GM12878 (cell line): ENCODE results near the gene AADAT. TPM values are rescaled to one million over a fixed set of nuclear protein-coding genes. Genes with fewer than 3 reads are reported as not detected.

ENCODE experiments used
- ATAC-seq: fragments of 200-7000 bp; cut with Tn5 transposase; 3 replicates; pipeline ENCODE4 v1.9.1; 2020; ENCODE audit warnings: mild to moderate bottlenecking, moderate library complexity
- BruUV-seq: library from RNA; stranded (reverse); fragments of 400-500 nt; replicated peaks from 2 replicates; lab custom pipeline; 2021; lab: Mats Ljungman, UMichigan
- CTCF ChIA-PET: fragments of 300-600 bp; sonication (Branson Sonifier 250); formaldehyde crosslinking; extraction: SDS; loops from one replicate; lab custom pipeline; 2021; ENCODE audit warnings: inconsistent platforms; lab: Yijun Ruan, JAX
- POLR2A ChIA-PET: fragments of 350-600 bp; formaldehyde crosslinking; extraction: SDS; loops from one replicate; lab custom pipeline; 2021; ENCODE audit warnings: inconsistent platforms; lab: Charles Lee
- RAD21 ChIA-PET: fragments of 300-600 bp; sonication (Branson Sonifier 250); formaldehyde crosslinking; loops from one replicate; lab custom pipeline; 2023; ENCODE audit warnings: antibody characterized with exemption; ENCODE audit not compliant: unreplicated experiment; lab: Charles Lee
- SMC1A ChIA-PET: fragments of 300-600 bp; sonication (Branson Sonifier 250); formaldehyde crosslinking; loops from one replicate; lab custom pipeline; 2023; ENCODE audit not compliant: unreplicated experiment, uncharacterized antibody; lab: Charles Lee
- DNase-seq: peaks from one replicate; pipeline ENCODE4 v3.0.0-alpha.2; 2011; ENCODE audit warnings: low read depth, low spot score
- FAIRE-seq: peaks from 3 replicates; lab custom pipeline; 2011; peaks lifted over from hg19 to GRCh38; lab: Jason Lieb, UNC
- H2AFZ ChIP-seq: 2 replicates; pipeline ENCODE4 v1.6.0; 2011; ENCODE audit warnings: low read depth, low read length, control low read depth; ENCODE audit not compliant: control insufficient read depth
- H3K27ac ChIP-seq: 2 replicates; pipeline ENCODE4 v1.5.1; 2011; ENCODE audit warnings: control low read depth; ENCODE audit not compliant: control insufficient read depth, insufficient read depth
- H3K27me3 ChIP-seq, 2 experiments: replicated peaks in 1 of 2; 2 replicates each; pipeline versions ENCODE4 v1.6.0 to v1.6.1; 2011; ENCODE audit warnings: low read length in 1 of 2; ENCODE audit not compliant: control insufficient read depth in 2 of 2, insufficient read depth in 2 of 2
- H3K36me3 ChIP-seq, 2 experiments: 2 replicates each; pipeline ENCODE4 v1.5.1; 2011; ENCODE audit warnings: low read length in 1 of 2; ENCODE audit not compliant: control insufficient read depth in 2 of 2, insufficient read depth in 2 of 2
- H3K4me1 ChIP-seq: 2 replicates; pipeline ENCODE4 v1.6.1; 2011; ENCODE audit warnings: mild to moderate bottlenecking, low read length, moderate library complexity, mixed read lengths; ENCODE audit not compliant: control insufficient read depth, insufficient read depth
- H3K4me2 ChIP-seq: 2 replicates; pipeline ENCODE4 v1.6.0; 2011; ENCODE audit warnings: control low read depth; ENCODE audit not compliant: control insufficient read depth, insufficient read depth
- H3K4me3 ChIP-seq: fragments of 200-600 bp; sonication (generic); 2 replicates; pipeline ENCODE4 v1.5.1; 2016
- H3K79me2 ChIP-seq: 2 replicates; pipeline ENCODE4 v1.6.0; 2011; ENCODE audit warnings: low read length; ENCODE audit not compliant: control insufficient read depth, insufficient read depth
- H3K9ac ChIP-seq: 2 replicates; pipeline ENCODE4 v1.8.0; 2011; ENCODE audit warnings: low read length, control low read depth, mixed read lengths; ENCODE audit not compliant: control insufficient read depth, insufficient read depth
- H3K9me3 ChIP-seq: replicated peaks from 3 replicates; pipeline ENCODE4 v1.5.1; 2011; ENCODE audit warnings: mild to moderate bottlenecking, low read length; ENCODE audit not compliant: control insufficient read depth, insufficient read depth
- H4K20me1 ChIP-seq: 2 replicates; pipeline ENCODE4 v1.6.0; 2011; ENCODE audit not compliant: control insufficient read depth, insufficient read depth
- BCL11A ChIP-seq: IDR thresholded peaks from 2 replicates; pipeline ENCODE4 v1.6.1; 2011; ENCODE audit warnings: low read depth, low read length
- BHLHE40 ChIP-seq, 2 experiments: fragments of 450-650 bp in 1 of 2; IDR thresholded peaks; 2 replicates each; pipeline ENCODE4 v1.6.1; 2011 to 2017; ENCODE audit warnings: low read depth in 2 of 2, borderline replicate concordance in 1 of 2, improper control_type of control experiment in 1 of 2, low read length in 1 of 2, mild to moderate bottlenecking in 1 of 2
- EGR1 ChIP-seq, 2 experiments: IDR thresholded peaks; 1 replicate in 1 of 2; 2 replicates in 1 of 2; pipeline ENCODE4 v1.6.1; 2011 to 2012; ENCODE audit warnings: low read depth in 2 of 2, low read length in 2 of 2, borderline replicate concordance in 1 of 2, mild to moderate bottlenecking in 1 of 2, moderate library complexity in 1 of 2
- ETV6 ChIP-seq, 2 experiments: fragments of 450-650 bp in 1 of 2; IDR thresholded peaks in 1 of 2; conservative IDR thresholded peaks in 1 of 2; 2 replicates each; pipeline ENCODE4 v1.6.1; 2014; ENCODE audit warnings: antibody characterized with exemption in 1 of 2, borderline replicate concordance in 1 of 2, low read depth in 1 of 2, mild to moderate bottlenecking in 1 of 2, moderate library complexity in 1 of 2
- GATAD2B ChIP-seq: fragments of 450-650 bp; conservative IDR thresholded peaks from 2 replicates; pipeline ENCODE4 v1.6.1; 2017; ENCODE audit warnings: low read depth, mild to moderate bottlenecking, moderate library complexity
- IKZF1 ChIP-seq: fragments of 450-650 bp; conservative IDR thresholded peaks from 2 replicates; pipeline ENCODE4 v1.6.1; 2017; ENCODE audit warnings: antibody characterized with exemption, mild to moderate bottlenecking
- LARP7 ChIP-seq: fragments of 450-650 bp; IDR thresholded peaks from 2 replicates; pipeline ENCODE4 v1.6.1; 2017; ENCODE audit warnings: mild to moderate bottlenecking
- MTA2 ChIP-seq: fragments of 450-650 bp; IDR thresholded peaks from 2 replicates; pipeline ENCODE4 v1.6.1; 2016; ENCODE audit warnings: low read depth, mild to moderate bottlenecking, moderate library complexity
- NR2F1 ChIP-seq: fragments of 450-650 bp; conservative IDR thresholded peaks from 2 replicates; pipeline ENCODE4 v1.6.1; 2017; ENCODE audit warnings: mild to moderate bottlenecking
- PAX8 ChIP-seq: fragments of 450-650 bp; IDR thresholded peaks from 2 replicates; pipeline ENCODE4 v1.6.1; 2017; ENCODE audit warnings: mild to moderate bottlenecking, moderate library complexity
- POLR2A ChIP-seq: IDR thresholded peaks from 2 replicates; pipeline ENCODE4 v1.6.1; 2011; ENCODE audit warnings: low read depth, mild to moderate bottlenecking, low read length
- RUNX3 ChIP-seq: IDR thresholded peaks from 2 replicates; pipeline ENCODE4 v1.6.1; 2012; ENCODE audit warnings: low read length, inconsistent platforms
- SIN3A ChIP-seq: IDR thresholded peaks from 2 replicates; pipeline ENCODE4 v1.6.1; 2012; ENCODE audit warnings: low read depth, low read length, improper control_type of control experiment
- YY1 ChIP-seq: IDR thresholded peaks from 2 replicates; pipeline ENCODE4 v1.6.1; 2011; ENCODE audit warnings: low read depth, mild to moderate bottlenecking, low read length
- ZNF384 ChIP-seq: IDR thresholded peaks from 2 replicates; pipeline ENCODE4 v1.6.1; 2012; ENCODE audit warnings: low read depth, mild to moderate bottlenecking, low read length, improper control_type of control experiment, borderline replicate concordance
- WGBS: methylation state at CpG from one replicate; pipeline ENCODE4 v1.1.6; 2016; ENCODE audit warnings: low lambda C conversion rate; ENCODE audit not compliant: insufficient replicate concordance, insufficient coverage; ENCODE audit errors: missing lambda C conversion rate; 5-methylcytosine and 5-hydroxymethylcytosine counted together
- in situ Hi-C: fragments of 300-500 bp; cut with MboI; formaldehyde crosslinking; loops from 9 replicates; pipeline ENCODE4 v1.14.3; 2018; ENCODE audit warnings: mixed read lengths
- intact Hi-C: fragments of 100-400 bp; cut with micrococcal nuclease; formaldehyde crosslinking; loops from one replicate; pipeline ENCODE4 v1.14.2; 2022; ENCODE audit not compliant: unreplicated experiment
- polyA plus RNA-seq, 11 experiments: library from polyadenylated mRNA; depleted of rRNA in 4 of 11; unstranded in 6 of 11; stranded (reverse) in 5 of 11; fragments of >200 nt; fragmentation: Nextera tagmentation in 4 of 11; fragmentation: Illumina TruSeq in 1 of 11; extraction: Ambion mirVana in 4 of 11; extraction: Trizol in 1 of 11; gene quantifications; 1 replicate in 1 of 11; 2 replicates in 10 of 11; pipeline versions ENCODE4 v1.2.1 to v1.2.3, GENCODE V29; 2011 to 2016; ENCODE audit warnings: inconsistent platforms in 2 of 11, missing spikeins in 2 of 11, low read depth in 1 of 11
- total RNA-seq, 4 experiments: library from RNA; depleted of rRNA in 3 of 4; stranded (reverse); fragments of >200 nt in 3 of 4; fragmentation: Illumina TruSeq in 1 of 4; extraction: Trizol in 1 of 4; gene quantifications; 2 replicates each; pipeline versions ENCODE4 v1.2.1 to v1.2.3, GENCODE V29; 2013 to 2021
- TF ChIP-seq, protein P1 (sequence below): IDR thresholded peaks from 2 replicates; pipeline ENCODE4 v1.6.1; 2012; ENCODE audit warnings: low read depth, low read length, improper control_type of control experiment
- TF ChIP-seq, protein P2 (sequence below): fragments of 450-650 bp; IDR thresholded peaks from 2 replicates; pipeline ENCODE4 v1.6.1; 2017; ENCODE audit warnings: mild to moderate bottlenecking, moderate library complexity

AADAT gene
- total and polyA plus RNA-seq, 10 of the 15 experiments (the other 5 are each of a cell fraction or from before 2014, with no cell fraction given) = not detected

GRCh38 chr4:170027181-170027829 is 62.5 kb downstream of the AADAT start (continued):
- TF ChIP-seq, protein P1, sequence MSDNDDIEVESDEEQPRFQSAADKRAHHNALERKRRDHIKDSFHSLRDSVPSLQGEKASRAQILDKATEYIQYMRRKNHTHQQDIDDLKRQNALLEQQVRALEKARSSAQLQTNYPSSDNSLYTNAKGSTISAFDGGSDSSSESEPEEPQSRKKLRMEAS = 0 out of 2 replicates have a peak, but pooled peaks have one; percentile 20
- TF ChIP-seq, protein P2, sequence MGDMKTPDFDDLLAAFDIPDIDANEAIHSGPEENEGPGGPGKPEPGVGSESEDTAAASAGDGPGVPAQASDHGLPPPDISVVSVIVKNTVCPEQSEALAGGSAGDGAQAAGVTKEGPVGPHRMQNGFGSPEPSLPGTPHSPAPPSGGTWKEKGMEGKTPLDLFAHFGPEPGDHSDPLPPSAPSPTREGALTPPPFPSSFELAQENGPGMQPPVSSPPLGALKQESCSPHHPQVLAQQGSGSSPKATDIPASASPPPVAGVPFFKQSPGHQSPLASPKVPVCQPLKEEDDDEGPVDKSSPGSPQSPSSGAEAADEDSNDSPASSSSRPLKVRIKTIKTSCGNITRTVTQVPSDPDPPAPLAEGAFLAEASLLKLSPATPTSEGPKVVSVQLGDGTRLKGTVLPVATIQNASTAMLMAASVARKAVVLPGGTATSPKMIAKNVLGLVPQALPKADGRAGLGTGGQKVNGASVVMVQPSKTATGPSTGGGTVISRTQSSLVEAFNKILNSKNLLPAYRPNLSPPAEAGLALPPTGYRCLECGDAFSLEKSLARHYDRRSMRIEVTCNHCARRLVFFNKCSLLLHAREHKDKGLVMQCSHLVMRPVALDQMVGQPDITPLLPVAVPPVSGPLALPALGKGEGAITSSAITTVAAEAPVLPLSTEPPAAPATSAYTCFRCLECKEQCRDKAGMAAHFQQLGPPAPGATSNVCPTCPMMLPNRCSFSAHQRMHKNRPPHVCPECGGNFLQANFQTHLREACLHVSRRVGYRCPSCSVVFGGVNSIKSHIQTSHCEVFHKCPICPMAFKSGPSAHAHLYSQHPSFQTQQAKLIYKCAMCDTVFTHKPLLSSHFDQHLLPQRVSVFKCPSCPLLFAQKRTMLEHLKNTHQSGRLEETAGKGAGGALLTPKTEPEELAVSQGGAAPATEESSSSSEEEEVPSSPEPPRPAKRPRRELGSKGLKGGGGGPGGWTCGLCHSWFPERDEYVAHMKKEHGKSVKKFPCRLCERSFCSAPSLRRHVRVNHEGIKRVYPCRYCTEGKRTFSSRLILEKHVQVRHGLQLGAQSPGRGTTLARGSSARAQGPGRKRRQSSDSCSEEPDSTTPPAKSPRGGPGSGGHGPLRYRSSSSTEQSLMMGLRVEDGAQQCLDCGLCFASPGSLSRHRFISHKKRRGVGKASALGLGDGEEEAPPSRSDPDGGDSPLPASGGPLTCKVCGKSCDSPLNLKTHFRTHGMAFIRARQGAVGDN = peak; percentile 67; the same call in 1 of the 2 replicates
- TF ChIP-seq MTA2 = no peak
- TF ChIP-seq ZNF384 = no peak

GRCh38 chr4:170026253-170027021 is 63.3 kb downstream of the AADAT start, which contains the start of gene MFAP3L:
TSS of gene MFAP3L (minus strand) at chr4:170026395. CDS start at chr4:170005877, 20,518 bp downstream.
- no peak for DNase-seq
- peak; percentile 91 for ATAC-seq
- Histone ChIP-seq H3K4me2 (peak within 1 kb of the TSS; percentile 97), H3K4me3 (peak within 1 kb of the TSS; percentile 80), H3K9me3 (no peaks in the 10 kb centered on the region; the same call in 2 of the 3 replicates), H3K27ac (no peak within 1 kb of the TSS), H3K36me3 (no peaks in the 10 kb centered on the region), H3K9ac (peak within 1 kb of the TSS; percentile 60), H4K20me1 (no peaks in the 10 kb centered on the region), H2AFZ (peak within 1 kb of the TSS; percentile 90), H3K27me3 (peaks cover 0 to 12% of the 10 kb centered on the region in 2 experiments; a peak in 3 of 4 replicates), H3K4me1 (peaks cover 5% of the 10 kb centered on the region), H3K79me2 (no peaks in the 10 kb centered on the region)
- WGBS = 6% methylated on average over 45 of the region's 86 CpGs
- ChIA-PET SMC1A (no interaction called here), POLR2A (no interaction called here), CTCF (no interaction called here), RAD21 (no interaction called here)
- intact Hi-C loops (loop anchor here (5.0 kb wide), 1 partner anchor 414 kb away; the partner anchor contains the start of gene NEK1), in situ Hi-C loops (no loop called here)
- FAIRE-seq = no peak
- BruUV-seq = no TSS peak
- TF ChIP-seq ETV6 (conservative IDR thresholded peaks at IDR 0.05 in 1 of 2, IDR thresholded peaks at IDR 0.05 in 1 of 2; ENCODE audit: borderline replicate concordance in 1 of 2, low read depth in 1 of 2) (no peak), SIN3A (no peak), PAX8 (no peak), RUNX3 (0 out of 2 replicates have a peak, but pooled peaks have one; percentile 24), EGR1 (IDR thresholded peaks at IDR 0.05; ENCODE audit: borderline replicate concordance in 1 of 2, low read depth in 2 of 2, low read length in 2 of 2) (peak in 1 of 2 experiments; percentile 75; a peak in 2 of 3 replicates), IKZF1 (peak; percentile 47), LARP7 (0 out of 2 replicates have a peak, but pooled peaks have one; percentile 45), GATAD2B (0 out of 2 replicates have a peak, but pooled peaks have one; percentile 30), BCL11A (no peak), BHLHE40 (IDR thresholded peaks at IDR 0.05; ENCODE audit: borderline replicate concordance in 1 of 2, low read depth in 2 of 2, low read length in 1 of 2) (peak in 1 of 2 experiments; percentile 35; a peak in 2 of 4 replicates), YY1 (peak; percentile 41; the same call in 1 of the 2 replicates), NR2F1 (peak; percentile 50; the same call in 1 of the 2 replicates), POLR2A (peak; percentile 58; the same call in 1 of the 2 replicates)
